Endothelial cell of umbilical vein (primary cell): ENCODE data around the gene BCL2L2. TPM values are rescaled to one million over a fixed set of nuclear protein-coding genes. Genes with fewer than 3 reads are reported as not detected.

ENCODE experiments used
- BruUV-seq: library from RNA; stranded (reverse); fragments of 400-500 nt; replicated peaks from 2 replicates; lab custom pipeline; 2021; lab: Mats Ljungman, UMichigan
- CTCF ChIA-PET: fragments of 300-600, 350-600 bp; sonication (Branson Sonifier 250); formaldehyde crosslinking; loops from one replicate; lab custom pipeline; 2021; ENCODE audit warnings: antibody characterized with exemption, inconsistent platforms; lab: Charles Lee
- POLR2A ChIA-PET: fragments of 300-600, 350-600 bp; sonication (Branson Sonifier 250); formaldehyde crosslinking; loops from one replicate; lab custom pipeline; 2021; ENCODE audit warnings: antibody characterized with exemption, inconsistent platforms; lab: Charles Lee
- DNase-seq: peaks from one replicate; pipeline ENCODE4 v3.0.0-alpha.2; 2011; ENCODE audit warnings: low read depth, low spot score
- FAIRE-seq: peaks from 2 replicates; lab custom pipeline; 2011; peaks lifted over from hg19 to GRCh38; lab: Jason Lieb, UNC
- H2AFZ ChIP-seq: 2 replicates; pipeline ENCODE4 v1.6.0; 2012; ENCODE audit warnings: low read depth, low read length, control low read depth, inconsistent platforms
- H3K27ac ChIP-seq: 2 replicates; pipeline ENCODE4 v1.5.1; 2011; ENCODE audit warnings: low read depth, mild to moderate bottlenecking, control low read depth, low read length, moderate library complexity; ENCODE audit not compliant: insufficient read depth
- H3K27me3 ChIP-seq, 2 experiments: 2 replicates each; pipeline versions ENCODE4 v1.6.0 to v1.6.1; 2011; ENCODE audit warnings: low read length in 2 of 2, mixed read lengths in 1 of 2; ENCODE audit not compliant: control insufficient read depth in 2 of 2, insufficient read depth in 2 of 2
- H3K36me3 ChIP-seq, 2 experiments: 2 replicates in 1 of 2; 3 replicates in 1 of 2; pipeline ENCODE4 v1.5.1; 2011; ENCODE audit warnings: low read length in 2 of 2, mild to moderate bottlenecking in 1 of 2, moderate library complexity in 1 of 2; ENCODE audit not compliant: control insufficient read depth in 2 of 2, insufficient read depth in 2 of 2; ENCODE audit errors: extremely low read depth in 1 of 2
- H3K4me1 ChIP-seq: 3 replicates; pipeline ENCODE4 v1.5.1; 2011; ENCODE audit warnings: mild to moderate bottlenecking, low read length; ENCODE audit not compliant: control insufficient read depth, insufficient read depth; ENCODE audit errors: extremely low read depth
- H3K4me2 ChIP-seq: 2 replicates; pipeline ENCODE4 v1.6.1; 2011; ENCODE audit warnings: low read length, control low read depth, mixed read lengths; ENCODE audit not compliant: insufficient read depth
- H3K4me3 ChIP-seq, 3 experiments: fragments of 200-600 bp in 1 of 3; sonication (generic), shearing (Covaris generic) in 1 of 3; replicated peaks in 1 of 3; 2 replicates each; pipeline ENCODE4 v1.5.1; 2011 to 2016; ENCODE audit warnings: control low read depth in 3 of 3, low read length in 3 of 3, mild to moderate bottlenecking in 2 of 3, inconsistent platforms in 1 of 3, low read depth in 1 of 3, moderate library complexity in 1 of 3; ENCODE audit not compliant: insufficient read depth in 1 of 3
- H3K79me2 ChIP-seq: 2 replicates; pipeline ENCODE4 v1.6.0; 2012; ENCODE audit warnings: low read length, inconsistent platforms; ENCODE audit not compliant: control insufficient read depth, insufficient read depth
- H3K9ac ChIP-seq: replicated peaks from 2 replicates; pipeline ENCODE3; 2011; ENCODE audit warnings: low read length, control low read depth; ENCODE audit not compliant: insufficient read depth; ENCODE audit errors: extremely low read depth
- H3K9me1 ChIP-seq: replicated peaks from 3 replicates; pipeline ENCODE4 v1.6.0; 2011; ENCODE audit warnings: mild to moderate bottlenecking, low read length; ENCODE audit not compliant: control insufficient read depth, insufficient read depth; ENCODE audit errors: extremely low read depth
- H3K9me3 ChIP-seq: replicated peaks from 2 replicates; pipeline ENCODE4 v1.5.1; 2012; ENCODE audit warnings: low read length, inconsistent platforms; ENCODE audit not compliant: control insufficient read depth, insufficient read depth
- H4K20me1 ChIP-seq: replicated peaks from 2 replicates; pipeline ENCODE3; 2011; ENCODE audit warnings: mild to moderate bottlenecking, low read length; ENCODE audit not compliant: control insufficient read depth, insufficient read depth; ENCODE audit errors: extremely low read depth
- EZH2 ChIP-seq: IDR thresholded peaks from 2 replicates; pipeline ENCODE4 v1.6.1; 2012; ENCODE audit warnings: borderline replicate concordance, low read depth, mild to moderate bottlenecking, moderate library complexity, low read length, inconsistent platforms; ENCODE audit not compliant: severe bottlenecking
- FOS ChIP-seq: IDR thresholded peaks from 2 replicates; pipeline ENCODE4 v1.6.1; 2011; ENCODE audit warnings: mild to moderate bottlenecking, low read length, moderate library complexity, borderline replicate concordance; ENCODE audit not compliant: insufficient read depth
- GATA2 ChIP-seq: IDR thresholded peaks from 2 replicates; pipeline ENCODE4 v1.7.0; 2011; ENCODE audit warnings: low read depth, mild to moderate bottlenecking, moderate library complexity, mixed read lengths, low read length; ENCODE audit not compliant: insufficient read length, insufficient read depth
- JUN ChIP-seq: IDR thresholded peaks from 2 replicates; pipeline ENCODE4 v1.6.1; 2011; ENCODE audit warnings: borderline replicate concordance, low read depth; ENCODE audit not compliant: insufficient read length, insufficient read depth
- MAX ChIP-seq: IDR thresholded peaks from 2 replicates; pipeline ENCODE4 v1.6.1; 2011; ENCODE audit not compliant: insufficient read depth, insufficient read length
- MYC ChIP-seq: IDR thresholded peaks from one replicate; pipeline ENCODE4 v1.6.1; 2011; ENCODE audit warnings: mild to moderate bottlenecking, low read depth, low read length
- POLR2A ChIP-seq: IDR thresholded peaks from 2 replicates; pipeline ENCODE4 v1.6.1; 2012; ENCODE audit warnings: low read depth, mild to moderate bottlenecking, control low read depth, low read length
- POLR2AphosphoS5 ChIP-seq: IDR thresholded peaks from 2 replicates; pipeline ENCODE4 v1.6.1; 2012; ENCODE audit warnings: low read depth, mild to moderate bottlenecking, control low read depth, low read length, moderate library complexity; ENCODE audit not compliant: insufficient read depth
- dilution Hi-C: fragments of 300-500 bp; cut with MboI; formaldehyde crosslinking; loops from one replicate; pipeline ENCODE4 v1.15.0; 2019; ENCODE audit warnings: low sequenced_read_pairs; ENCODE audit not compliant: extremely low pct_ligation_motif_present
- intact Hi-C: fragments of 100-400 bp; cut with micrococcal nuclease; formaldehyde crosslinking; loops from one replicate; pipeline ENCODE4 v1.10.0; 2022
- polyA plus RNA-seq, 4 experiments: library from polyadenylated mRNA; depleted of rRNA in 3 of 4; stranded (reverse) in 3 of 4; unstranded in 1 of 4; fragments of >200 nt; gene quantifications; 2 replicates each; pipeline versions ENCODE4 v1.2.1 to v1.2.3, GENCODE V29; 2011 to 2012; ENCODE audit warnings: missing spikeins in 1 of 4
- total RNA-seq: library from RNA; stranded (reverse); gene quantifications from 2 replicates; pipeline ENCODE4 v1.2.3, GENCODE V29; 2021
- TF ChIP-seq, protein P1 (sequence below), 2 donors: IDR thresholded peaks; 1 replicate in 1 of 2; 2 replicates in 1 of 2; pipeline ENCODE4 v1.5.1; 2011; ENCODE audit warnings: low read length in 2 of 2, mild to moderate bottlenecking in 2 of 2, moderate library complexity in 2 of 2, control low read depth in 1 of 2, inconsistent platforms in 1 of 2, low read depth in 1 of 2; ENCODE audit not compliant: insufficient read depth in 1 of 2; ENCODE audit errors: extremely low read depth in 1 of 2

Gene BCL2L2
- total and polyA plus RNA-seq, 2 donors (not counting 3 experiments of a cell fraction or from before 2014, with no cell fraction given) = 19.9 to 24.3 TPM

DNA sequence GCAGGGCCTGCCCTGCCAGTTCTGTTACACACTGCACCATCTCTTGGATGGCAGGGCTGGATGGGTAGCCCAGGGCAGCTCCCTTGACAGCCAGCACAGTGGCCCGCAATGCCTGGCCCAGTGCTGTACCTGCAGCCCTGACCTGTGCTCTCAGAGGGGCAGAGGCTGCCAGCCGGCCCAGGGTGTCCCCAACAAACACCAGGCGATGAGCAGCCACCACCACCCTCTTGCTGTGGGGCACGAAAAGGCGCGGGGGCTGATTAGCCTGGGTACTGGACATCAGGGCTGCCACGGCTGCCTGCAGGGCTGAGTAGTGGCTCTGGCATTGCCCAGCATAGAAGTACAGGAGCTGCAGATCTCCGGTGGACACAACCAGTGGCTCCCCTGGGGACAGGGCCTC lies 50.6 kb downstream of the BCL2L2 start:
- CTCF ChIA-PET = no interaction called here
- no peak for FAIRE-seq
- peaks cover 17 to 23% of the 10 kb centered on the region in 2 experiments for H3K27me3 ChIP-seq
- H4K20me1 ChIP-seq = no peaks in the 10 kb centered on the region
- no TSS peak for BruUV-seq
- no peak overlapping the region for H3K9ac ChIP-seq
- no peak overlapping the region for H2AFZ ChIP-seq
- POLR2A ChIA-PET = no interaction called here
- DNase-seq = no peak
- no peak overlapping the region for H3K4me3 ChIP-seq
- TF ChIP-seq FOS (no peak), POLR2A (no peak), EZH2 (no peak), MYC (no peak), GATA2 (no peak)
- dilution Hi-C loops = no loop called here
- no peaks in the 10 kb centered on the region for H3K9me1 ChIP-seq
- H3K4me2 ChIP-seq = no peak overlapping the region
- H3K4me1 ChIP-seq = no peaks in the 10 kb centered on the region
- no peak overlapping the region for H3K27ac ChIP-seq
- intact Hi-C loops = no loop called here
- no peaks in the 10 kb centered on the region for H3K79me2 ChIP-seq
- no peaks in the 10 kb centered on the region for H3K9me3 ChIP-seq
- H3K36me3 ChIP-seq = no peaks in the 10 kb centered on the region

DNA sequence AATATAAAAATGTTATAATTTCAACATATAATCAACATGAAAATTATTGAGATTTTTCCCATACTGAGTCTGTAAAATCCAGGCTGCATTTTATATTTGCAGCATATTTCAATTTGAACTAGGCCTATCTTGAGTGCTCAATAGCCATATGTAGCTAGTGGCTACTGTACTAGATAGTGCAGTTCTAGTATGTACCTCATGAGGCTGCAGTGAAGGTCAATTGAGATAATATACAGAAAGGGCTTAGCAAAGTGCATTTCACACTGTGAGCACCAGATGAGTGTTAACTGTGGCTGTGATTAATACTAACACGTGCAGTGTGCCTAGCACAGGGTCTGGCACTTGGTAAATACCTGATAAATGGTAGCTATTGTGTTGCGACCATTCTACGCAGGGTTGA lies 51.4 kb downstream of the BCL2L2 start:
- TF ChIP-seq, protein P1, sequence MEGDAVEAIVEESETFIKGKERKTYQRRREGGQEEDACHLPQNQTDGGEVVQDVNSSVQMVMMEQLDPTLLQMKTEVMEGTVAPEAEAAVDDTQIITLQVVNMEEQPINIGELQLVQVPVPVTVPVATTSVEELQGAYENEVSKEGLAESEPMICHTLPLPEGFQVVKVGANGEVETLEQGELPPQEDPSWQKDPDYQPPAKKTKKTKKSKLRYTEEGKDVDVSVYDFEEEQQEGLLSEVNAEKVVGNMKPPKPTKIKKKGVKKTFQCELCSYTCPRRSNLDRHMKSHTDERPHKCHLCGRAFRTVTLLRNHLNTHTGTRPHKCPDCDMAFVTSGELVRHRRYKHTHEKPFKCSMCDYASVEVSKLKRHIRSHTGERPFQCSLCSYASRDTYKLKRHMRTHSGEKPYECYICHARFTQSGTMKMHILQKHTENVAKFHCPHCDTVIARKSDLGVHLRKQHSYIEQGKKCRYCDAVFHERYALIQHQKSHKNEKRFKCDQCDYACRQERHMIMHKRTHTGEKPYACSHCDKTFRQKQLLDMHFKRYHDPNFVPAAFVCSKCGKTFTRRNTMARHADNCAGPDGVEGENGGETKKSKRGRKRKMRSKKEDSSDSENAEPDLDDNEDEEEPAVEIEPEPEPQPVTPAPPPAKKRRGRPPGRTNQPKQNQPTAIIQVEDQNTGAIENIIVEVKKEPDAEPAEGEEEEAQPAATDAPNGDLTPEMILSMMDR (IDR thresholded peaks at IDR 0.05; ENCODE audit: extremely low read depth in 1 of 2, insufficient read depth in 1 of 2, low read depth in 1 of 2, low read length in 2 of 2) = no peak
- TF ChIP-seq MAX (no peak), GATA2 (no peak), EZH2 (no peak), POLR2AphosphoS5 (no peak), POLR2A (no peak), MYC (no peak), JUN (no peak), FOS (no peak)
- Histone ChIP-seq H3K27ac (no peak overlapping the region), H3K4me1 (no peaks in the 10 kb centered on the region), H3K27me3 (peaks cover 10 to 21% of the 10 kb centered on the region in 2 experiments), H3K9me1 (no peaks in the 10 kb centered on the region), H3K79me2 (no peaks in the 10 kb centered on the region), H3K9ac (no peak overlapping the region), H3K4me2 (no peak overlapping the region), H3K36me3 (no peaks in the 10 kb centered on the region), H3K9me3 (no peaks in the 10 kb centered on the region), H2AFZ (no peak overlapping the region), H3K4me3 (no peak overlapping the region), H4K20me1 (no peaks in the 10 kb centered on the region)
- FAIRE-seq = no peak
- no peak for DNase-seq
- dilution Hi-C loops (no loop called here), intact Hi-C loops (no loop called here)
- ChIA-PET POLR2A (no interaction called here), CTCF (interaction anchor here (1.3 kb wide), 1 partner anchor 12 kb away, joined by 4 read pairs; no protein-coding TSS in a partner anchor)
- BruUV-seq = no TSS peak
